H54 (cell line): Measurements from ENCODE around the gene ZNF609.

Experiments
- DNase-seq: peaks from one replicate; pipeline ENCODE4 v3.0.0; 2011; ENCODE audit warnings: low spot score, mixed read lengths; ENCODE audit not compliant: insufficient read length
- FAIRE-seq: peaks from 3 replicates; lab custom pipeline; 2011; peaks lifted over from hg19 to GRCh38; lab: Jason Lieb, UNC
- POLR2A ChIP-seq: IDR thresholded peaks from 2 replicates; pipeline ENCODE4 v1.6.1; 2011; ENCODE audit warnings: low read depth, mild to moderate bottlenecking, low read length

Gene ZNF609

DNA sequence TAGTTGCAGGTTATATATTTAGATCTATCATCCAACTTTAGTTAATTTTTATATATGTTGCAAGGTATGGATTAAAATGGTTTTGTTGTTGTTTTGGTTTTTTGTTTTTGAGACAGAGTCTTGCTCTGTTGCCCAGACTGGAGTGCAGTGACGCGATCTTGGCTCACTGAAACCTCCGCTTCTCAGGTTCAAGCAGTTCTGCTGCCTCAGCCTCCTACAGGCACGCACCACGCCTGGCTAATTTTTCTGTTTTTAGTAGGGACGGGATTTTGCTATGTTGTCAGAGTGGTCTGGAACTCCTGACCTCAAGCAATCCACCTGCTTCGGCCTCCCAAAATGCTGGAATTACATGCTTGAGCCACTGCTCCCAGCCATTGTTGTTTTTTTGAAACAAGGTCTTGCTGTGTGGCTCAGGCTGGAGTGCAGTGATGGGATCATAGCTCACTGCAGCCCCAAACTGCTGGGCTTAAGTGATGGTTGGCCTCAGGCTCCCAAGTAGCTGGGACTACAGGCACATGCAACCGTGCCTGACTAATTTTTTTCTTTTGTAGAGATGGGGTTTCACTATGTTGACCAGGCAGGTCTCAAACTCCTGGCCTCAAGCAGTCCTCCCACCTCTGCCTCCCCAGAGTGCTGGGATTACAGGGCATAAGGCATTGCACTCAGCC is 92.0 kb downstream of the ZNF609 start:
- no peak for FAIRE-seq
- no peak for DNase-seq
- no peak for TF ChIP-seq POLR2A

DNA sequence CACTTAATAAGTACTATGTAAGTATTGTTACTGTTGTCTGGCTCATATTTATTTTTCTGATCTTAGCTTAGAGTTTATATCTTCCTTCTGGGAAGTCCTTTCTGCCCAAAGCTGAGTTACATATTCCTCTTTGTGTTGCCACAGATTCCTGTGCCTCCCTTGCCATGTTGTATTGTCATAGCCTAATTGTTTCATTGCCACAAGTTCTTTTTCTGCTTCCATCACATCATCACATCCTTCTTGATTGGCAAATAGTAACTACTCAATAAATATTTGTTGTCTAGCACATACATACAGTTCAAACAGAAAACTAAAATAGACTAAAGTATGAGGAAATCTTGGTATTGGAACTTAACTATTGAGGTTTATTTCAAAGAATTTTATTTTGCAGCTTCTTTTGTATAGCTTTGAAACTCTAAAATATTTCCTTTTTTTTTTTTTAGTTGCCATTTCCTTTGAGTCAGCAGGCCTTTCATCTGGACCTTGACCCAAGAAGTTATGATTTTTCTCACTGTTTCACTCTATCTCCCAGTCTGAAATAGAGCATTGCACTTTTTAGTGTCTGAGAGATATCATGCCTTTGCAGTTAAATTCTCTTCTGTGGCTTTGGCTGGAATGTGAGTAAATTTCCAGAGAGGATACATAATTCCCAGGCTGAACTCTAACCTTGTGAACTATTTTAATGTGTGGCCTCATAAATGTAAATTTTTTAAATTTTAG is 98.2 kb downstream of the ZNF609 start:
- DNase-seq = no peak
- no peak for TF ChIP-seq POLR2A
- FAIRE-seq = no peak

DNA sequence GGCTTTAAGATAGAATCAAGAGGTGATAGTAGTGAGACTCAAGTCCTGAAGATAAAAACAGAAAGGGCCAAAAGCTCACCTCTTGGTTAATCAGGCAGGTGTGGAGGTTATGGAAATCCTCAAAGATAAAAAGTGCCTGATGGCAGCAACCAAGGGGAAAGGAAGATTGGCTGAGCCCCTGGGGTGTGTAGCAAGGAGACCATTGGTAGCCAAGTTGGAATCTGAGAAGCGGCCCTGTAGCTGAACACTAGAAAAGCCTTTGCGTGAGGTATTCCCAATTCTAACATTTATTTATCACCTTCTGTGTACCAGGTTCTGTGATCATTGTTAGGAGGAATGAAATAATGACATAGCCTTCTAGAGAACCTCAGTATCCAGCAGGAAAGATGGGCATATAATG is 98.9 kb downstream of the ZNF609 start:
- TF ChIP-seq POLR2A = no peak
- DNase-seq (no peak), FAIRE-seq (no peak)

DNA sequence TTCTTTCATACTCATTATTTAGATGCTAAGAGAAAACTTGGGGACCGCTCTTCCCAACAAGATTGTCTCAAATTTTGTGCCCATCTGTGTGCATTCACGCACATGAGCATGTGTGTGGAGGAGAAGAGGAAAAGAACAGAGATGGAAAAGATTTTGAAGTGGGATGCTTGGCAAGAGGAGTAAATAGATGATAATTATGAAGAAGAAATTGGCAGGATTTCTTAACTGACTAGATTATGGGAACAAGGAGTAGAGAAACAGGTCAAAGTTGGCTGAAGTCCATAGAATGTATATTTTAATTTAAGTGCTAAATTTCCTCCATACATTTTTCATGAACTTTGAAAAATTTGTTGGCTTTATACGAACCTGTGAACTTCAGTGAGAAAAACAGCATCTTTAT is 100.1 kb downstream of the ZNF609 start:
- TF ChIP-seq POLR2A = no peak
- DNase-seq (no peak), FAIRE-seq (no peak)

DNA sequence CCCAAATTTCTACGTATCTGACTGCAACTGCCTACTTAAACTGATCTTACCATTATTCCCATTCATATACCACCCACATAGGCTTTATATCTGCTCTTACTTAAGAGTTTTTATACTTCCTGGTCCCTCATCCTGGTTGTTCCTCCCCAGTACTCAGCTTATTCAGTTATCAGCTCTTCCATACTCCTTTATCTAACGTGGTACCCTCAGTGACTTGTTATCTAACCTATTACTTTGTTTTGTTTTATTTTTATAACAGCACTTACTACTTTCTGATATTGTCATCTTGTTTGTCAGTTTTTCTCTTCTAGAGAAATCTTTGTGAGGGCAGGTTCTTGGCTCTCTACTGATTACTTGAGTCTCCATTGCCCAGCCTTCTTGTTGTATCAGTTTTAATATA is 100.6 kb downstream of the ZNF609 start:
- DNase-seq (no peak), FAIRE-seq (no peak)
- TF ChIP-seq POLR2A = no peak

DNA sequence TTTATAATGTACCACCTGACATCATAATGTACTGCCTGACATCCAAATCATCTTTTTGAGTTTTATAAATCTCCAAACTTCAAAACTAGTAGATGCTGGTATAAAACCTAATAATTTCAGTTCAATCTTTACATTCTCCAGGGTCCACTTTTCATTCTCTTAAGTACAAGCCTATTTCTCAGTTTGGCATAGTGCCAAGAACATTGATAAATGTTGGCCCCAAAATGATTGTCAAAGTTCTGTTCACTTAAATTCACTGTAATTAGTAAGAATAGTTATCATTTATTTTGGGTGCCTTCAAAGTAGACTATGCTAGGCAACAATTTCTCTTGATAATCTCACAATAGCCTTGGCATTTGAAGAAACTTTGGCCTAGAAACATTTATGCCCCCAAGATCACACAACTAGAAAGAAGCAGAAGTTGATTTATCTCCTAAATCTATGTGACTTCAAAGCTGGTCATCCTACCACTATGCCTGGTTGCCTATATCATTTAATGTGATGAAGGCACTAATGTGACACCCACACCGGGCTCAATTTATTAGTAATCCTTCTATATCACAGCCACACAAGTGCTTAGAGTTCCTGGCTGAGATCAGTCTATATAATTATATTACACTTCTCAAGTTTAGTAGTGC is 101.7 kb downstream of the ZNF609 start:
- TF ChIP-seq POLR2A = no peak
- FAIRE-seq = no peak

DNA sequence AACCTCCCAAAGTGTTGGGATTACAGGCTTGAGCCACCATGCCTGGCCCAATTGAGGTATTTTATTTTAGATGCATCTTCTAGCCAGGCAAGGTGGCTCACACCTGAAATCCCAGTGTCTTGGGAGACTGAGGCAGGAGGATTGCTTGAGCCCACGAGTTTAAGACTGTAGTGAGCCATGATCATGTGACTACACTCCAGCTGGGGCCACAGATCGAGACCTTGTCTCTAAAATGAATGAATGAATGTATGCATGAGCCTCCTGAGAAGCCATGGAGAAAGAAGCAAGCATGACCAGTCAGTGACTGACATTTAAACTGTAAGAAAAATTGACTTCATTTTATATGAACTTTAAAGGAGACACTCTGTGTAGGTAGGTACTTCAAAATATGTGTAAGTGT is 105.7 kb downstream of the ZNF609 start:
- DNase-seq (no peak), FAIRE-seq (no peak)
- no peak for TF ChIP-seq POLR2A

More for the DNA sequence above, 101.7 kb downstream of the ZNF609 start:
- no peak for DNase-seq

DNA sequence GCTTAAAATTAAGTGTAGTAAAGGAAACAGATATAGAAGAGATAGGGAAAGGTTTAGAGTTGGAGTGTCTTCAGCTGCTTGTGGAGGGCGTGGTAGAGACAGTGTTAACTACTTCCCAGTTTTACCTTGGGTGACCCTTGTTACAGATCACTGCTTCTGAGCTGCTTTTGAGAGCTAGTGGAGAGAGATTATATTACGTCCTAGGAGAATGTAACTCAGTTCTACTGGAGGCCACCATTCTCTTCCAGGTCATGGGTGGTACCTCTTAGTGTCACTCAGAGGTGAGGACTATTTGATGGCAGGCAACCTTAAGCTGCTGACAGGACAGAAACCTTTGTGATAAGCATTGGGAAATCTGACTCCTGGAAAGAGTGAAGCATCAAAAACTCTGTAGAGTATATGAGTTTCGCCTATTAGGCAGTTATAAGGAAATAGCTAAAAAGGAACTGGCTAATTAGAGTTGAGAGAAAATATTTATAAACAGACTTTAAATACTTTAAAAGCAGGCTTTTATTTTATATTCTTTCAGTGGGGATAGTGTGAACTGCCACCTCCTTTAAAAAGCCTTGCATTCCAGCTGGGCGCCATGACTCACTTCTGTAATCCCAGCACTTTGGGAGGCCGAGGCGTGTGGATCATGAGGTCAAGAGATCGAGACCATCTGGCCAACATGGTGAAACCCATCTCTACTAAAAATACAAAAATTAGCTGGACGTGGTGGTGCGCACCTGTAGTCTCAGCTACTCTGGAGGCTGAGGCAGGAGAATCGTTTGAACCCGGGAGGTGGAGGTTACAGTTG is 106.5 kb downstream of the ZNF609 start:
- DNase-seq (no peak), FAIRE-seq (no peak)
- TF ChIP-seq POLR2A = no peak

DNA sequence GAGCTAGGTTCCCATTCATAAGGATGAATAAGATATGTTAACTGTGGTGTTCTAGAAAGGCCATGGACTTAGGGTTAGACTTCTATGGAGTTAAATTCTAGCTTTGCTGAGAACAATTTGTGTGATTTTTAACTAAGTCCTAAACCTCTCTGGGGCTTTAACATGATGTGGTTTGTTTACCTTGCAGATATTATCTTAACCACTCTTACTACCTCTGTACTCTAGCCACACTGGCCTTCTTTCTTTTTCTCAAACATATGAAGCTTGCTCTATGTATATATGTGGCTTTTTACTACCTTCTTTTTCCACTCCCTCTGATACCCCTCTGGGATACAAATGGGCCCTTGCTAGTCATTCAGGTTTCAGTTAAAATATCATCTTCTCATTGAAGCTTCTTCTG is 108.4 kb downstream of the ZNF609 start:
- FAIRE-seq = no peak
- TF ChIP-seq POLR2A = no peak

DNA sequence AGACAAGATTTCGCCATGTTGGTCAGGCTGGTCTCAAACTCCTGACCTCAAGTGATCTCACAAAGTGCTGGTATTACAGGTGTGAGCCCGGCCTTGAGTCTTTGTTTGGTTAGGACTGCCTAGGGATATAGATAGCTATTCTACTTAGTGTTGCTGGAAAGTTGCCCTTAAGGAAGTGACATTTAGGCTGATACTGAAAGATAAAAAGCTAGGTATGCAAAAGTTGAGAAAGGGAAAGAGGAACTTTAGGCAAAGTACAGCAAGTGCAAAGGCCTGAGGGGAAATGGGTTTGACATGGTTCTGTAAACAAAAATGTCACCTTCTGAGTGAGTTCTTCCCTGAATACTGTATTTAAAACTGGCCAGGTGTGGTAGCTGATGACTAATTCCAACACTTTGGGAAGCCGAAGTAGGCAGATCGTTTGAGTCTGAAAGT is 111.5 kb downstream of the ZNF609 start:
- DNase-seq (no peak), FAIRE-seq (no peak)
- TF ChIP-seq POLR2A = no peak

More for the DNA sequence above, 108.4 kb downstream of the ZNF609 start:
- DNase-seq = no peak

DNA sequence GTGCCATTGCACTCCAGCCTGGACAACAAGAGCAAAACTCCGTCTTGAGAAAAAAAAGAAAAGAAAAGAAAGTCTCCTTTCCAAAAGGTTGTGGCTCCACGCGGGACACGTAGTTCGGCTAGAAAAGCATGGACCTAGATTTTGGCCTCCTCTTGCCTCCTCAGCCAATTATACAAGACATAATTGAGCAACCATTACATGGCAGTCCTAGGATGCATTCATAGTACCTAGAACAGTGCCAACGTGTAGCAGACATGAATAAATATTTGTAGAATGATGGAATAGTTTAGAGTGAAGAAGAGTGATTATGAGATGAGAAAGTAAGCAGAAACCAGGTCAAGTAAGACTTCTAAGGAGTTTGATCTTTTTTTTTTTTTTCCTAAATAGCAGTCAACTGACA is 112.5 kb downstream of the ZNF609 start:
- no peak for FAIRE-seq
- TF ChIP-seq POLR2A = no peak
- DNase-seq = no peak

DNA sequence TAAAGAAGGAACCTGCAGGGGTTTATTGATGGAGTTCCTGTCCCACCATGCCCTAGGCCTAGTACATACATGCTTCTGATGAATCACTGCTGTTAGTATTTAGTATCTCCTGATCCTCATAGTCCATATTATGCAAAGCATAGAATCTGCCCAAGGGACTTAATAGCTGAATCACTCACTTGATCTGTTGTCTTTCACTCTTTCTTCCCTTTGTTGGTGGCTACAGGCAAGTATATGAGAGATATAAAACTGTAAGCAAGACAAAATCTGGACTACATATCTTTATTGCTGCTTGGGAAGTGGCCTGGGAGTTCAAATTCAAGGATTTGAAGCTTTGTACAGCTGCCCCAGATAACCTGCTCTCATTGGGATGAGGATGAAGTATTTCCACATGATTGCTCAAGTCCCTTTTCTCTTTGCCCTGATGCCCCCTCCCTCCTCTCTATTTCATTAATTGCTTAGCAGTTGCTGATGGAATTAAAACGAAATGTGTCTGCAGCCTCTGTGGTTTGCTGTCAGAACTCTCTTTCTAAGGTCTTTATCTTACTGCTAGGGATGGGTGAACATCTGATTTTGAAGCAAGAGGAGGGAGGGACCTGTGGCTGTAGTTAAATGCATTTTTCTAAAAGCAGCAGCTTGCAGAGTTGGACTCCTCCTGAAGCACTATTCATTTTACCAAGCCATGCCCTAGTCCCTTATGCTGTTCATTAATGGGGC is 114.1 kb downstream of the ZNF609 start:
- TF ChIP-seq POLR2A = no peak
- DNase-seq = no peak
- FAIRE-seq = no peak
